HG02623 (cell line): ENCODE measurements around the gene YIPF3.
"Not testable (repeated sequence)": the region's sequence is repeated elsewhere in the genome, so short reads cannot be mapped to it uniquely, and the experiment has no call there.

Experiments
- ATAC-seq: cut with Tn5 transposase; IDR thresholded peaks from one replicate; pipeline ENCODE4 v1.9.1; 2021; ENCODE audit warnings: moderate library complexity; ENCODE audit not compliant: unreplicated experiment

Gene YIPF3

GRCh38 chr6:43516697-43517504, at the start of gene YIPF3, which contains the start of gene POLR1C:
Gene YIPF3 (minus strand): TSS chr6:43516926. CDS start chr6:43516807, 119 bp downstream.
Gene POLR1C (plus strand): TSS chr6:43517089. CDS start chr6:43517110, 21 bp downstream.
- peak; percentile 84 for ATAC-seq

- ATAC-seq, result no peak
These were observed 42.6 kb upstream of the YIPF3 start for GRCh38 chr6:43559328-43559727.

DNA sequence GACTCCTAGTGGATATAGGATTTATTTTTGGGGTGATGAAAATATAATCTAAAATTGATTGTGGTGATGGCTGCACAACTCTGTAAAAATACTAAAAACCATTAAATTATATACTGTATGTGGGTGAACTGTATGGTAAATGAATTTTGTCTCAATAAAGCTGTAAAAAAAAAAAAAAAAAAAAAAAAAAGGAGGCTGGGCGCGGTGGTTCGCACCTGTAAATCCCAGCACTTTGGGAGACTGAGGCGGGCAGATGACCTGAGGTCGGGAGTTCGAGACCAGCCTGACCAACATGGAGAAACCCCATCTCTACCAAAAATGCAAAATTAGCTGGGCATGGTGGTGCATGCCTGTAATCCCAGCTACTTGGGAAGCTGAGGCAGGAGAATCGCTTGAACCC, 40.9 kb upstream of the YIPF3 start:
- not testable (repeated sequence) for ATAC-seq

GRCh38 chr6:43547222-43547621, 30.5 kb upstream of the YIPF3 start:
- ATAC-seq, result no peak

- no peak for ATAC-seq
These were observed 27.7 kb upstream of the YIPF3 start for GRCh38 chr6:43544461-43544860.

DNA sequence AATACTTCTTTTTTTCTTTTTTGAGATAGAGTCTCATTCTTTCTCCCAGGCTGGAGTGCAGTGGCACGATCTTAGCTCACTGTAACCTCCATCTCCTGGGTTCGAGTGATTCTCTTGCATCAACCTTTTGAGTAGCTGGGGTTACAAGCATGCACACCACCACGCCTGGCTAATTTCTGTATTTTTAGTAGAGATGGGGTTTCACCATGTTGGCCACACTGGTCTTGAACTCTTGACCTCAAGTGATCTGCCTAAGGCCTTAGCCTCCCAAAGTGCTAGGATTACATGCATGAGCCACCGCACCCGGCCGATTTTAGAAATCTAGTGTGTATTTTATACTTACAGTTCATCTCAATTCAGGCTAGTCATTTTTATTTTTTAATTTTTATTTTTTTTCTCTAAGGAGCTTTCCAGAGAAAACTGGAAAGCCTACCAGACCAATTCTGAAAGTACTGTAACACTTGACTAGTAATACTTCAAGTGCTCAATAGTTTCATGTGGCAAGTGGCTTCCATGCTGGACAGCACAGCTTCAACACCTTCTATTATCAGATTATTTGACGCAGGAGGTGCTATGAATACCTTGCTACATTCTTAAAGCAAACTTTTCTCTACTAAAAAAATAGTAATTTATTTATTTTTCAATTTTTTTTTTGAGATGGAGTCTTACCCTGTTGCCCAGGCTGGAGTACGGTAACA, 25.2 kb upstream of the YIPF3 start:
- no peak for ATAC-seq

DNA sequence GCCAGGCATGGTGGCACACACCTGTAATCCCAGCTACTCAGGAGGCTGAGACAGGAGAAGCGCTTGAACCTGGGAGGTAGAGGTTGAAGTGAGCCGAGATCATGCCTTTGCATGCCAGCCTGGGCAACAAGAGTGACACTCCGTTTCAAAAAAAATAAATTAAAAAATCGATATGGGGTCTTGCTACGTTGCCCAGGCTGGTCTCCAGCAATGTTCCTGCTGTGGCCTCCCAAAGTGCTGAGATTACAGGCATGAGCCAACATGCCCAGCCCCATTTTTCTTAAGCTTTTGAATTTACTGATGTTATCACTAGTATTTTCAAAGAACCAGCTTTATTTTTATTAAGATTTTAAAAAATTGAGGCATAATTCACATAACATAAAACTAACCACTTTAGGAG, 23.8 kb upstream of the YIPF3 start:
- ATAC-seq, result no peak

DNA sequence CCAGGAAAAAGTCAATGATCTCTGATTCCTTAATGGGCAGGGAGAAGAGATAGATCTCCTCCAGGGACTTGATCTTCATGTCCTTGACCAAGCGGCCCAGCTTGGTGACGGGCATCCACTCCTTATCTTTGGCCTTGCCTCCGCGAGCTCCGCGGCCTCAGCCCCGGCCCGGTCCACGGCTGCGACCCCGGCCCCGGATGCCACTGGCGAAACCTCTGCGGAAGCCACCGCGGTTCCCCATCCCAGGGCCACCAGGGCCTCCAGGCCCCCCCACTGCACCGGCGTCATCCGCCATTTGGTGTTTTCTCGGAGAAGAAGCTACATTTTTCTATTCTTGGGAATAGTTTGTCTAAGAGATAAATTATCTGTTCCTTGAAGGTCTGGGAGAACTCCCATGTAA, 22.7 kb upstream of the YIPF3 start:
- ATAC-seq, result not testable (repeated sequence)

- not testable (repeated sequence) for ATAC-seq
These were observed 22.3 kb upstream of the YIPF3 start for GRCh38 chr6:43538986-43539385.

DNA sequence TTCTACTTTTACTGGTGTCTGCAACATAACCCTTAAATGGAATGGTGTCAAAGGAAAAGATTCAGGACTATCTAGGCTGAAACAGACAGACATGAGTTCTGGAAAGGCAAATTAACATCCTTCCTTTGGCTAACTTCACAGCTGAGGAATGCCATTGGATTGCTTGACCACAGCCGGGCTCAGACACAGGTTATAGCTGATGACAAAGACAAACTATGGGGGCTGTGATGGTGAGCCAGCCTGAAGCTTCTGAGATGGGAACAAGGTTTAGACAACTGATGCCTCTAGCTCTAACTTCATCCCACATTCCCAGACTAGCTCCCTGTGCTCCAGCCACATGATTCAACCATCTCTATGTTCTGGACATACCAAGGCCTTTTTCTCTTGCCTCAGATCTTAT, 15.5 kb upstream of the YIPF3 start:
- no peak for ATAC-seq

DNA sequence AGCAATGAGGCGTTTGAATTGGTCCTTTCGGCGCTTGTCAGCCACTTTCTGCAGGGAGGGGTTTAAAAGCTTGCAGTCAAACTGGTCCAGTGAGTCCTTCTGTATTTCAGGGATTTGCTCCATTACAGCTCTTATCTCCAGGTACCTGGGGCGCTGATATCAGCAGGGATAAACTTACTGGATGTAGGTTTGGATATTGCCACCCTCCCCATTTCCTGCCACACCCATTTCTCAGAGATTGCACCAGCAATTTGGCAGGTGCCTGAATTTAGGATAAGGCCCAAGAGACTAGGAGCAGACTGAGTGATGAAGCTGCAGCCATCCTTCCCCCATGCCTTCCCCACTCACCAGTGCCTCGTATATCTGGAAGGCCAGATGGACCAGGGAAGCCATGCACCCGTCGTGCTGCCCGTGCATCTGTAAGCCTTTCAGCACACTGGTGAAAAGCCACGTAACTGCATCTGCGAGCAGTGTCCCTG, 7.8 kb upstream of the YIPF3 start:
- ATAC-seq, result no peak

DNA sequence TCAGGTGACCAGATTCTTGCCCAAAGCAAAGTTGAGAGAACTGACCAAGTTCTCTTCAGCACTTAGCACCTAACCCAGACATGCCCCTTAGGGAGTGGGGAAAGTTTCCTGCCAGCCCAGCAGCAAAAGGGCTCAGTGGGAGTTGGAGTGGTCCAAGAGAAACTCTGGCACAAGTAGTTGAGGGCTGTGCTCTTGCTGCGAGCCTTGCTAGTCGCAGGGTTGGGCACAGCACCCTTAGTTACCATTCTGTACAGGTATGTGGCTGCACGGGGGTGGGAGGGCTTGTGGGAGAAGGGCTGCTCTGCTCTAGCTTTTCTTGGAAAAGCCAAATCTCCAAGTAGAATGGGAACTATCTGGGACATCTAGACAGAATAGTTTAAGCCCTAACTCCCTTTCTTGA, 6.6 kb upstream of the YIPF3 start:
- no peak for ATAC-seq

DNA sequence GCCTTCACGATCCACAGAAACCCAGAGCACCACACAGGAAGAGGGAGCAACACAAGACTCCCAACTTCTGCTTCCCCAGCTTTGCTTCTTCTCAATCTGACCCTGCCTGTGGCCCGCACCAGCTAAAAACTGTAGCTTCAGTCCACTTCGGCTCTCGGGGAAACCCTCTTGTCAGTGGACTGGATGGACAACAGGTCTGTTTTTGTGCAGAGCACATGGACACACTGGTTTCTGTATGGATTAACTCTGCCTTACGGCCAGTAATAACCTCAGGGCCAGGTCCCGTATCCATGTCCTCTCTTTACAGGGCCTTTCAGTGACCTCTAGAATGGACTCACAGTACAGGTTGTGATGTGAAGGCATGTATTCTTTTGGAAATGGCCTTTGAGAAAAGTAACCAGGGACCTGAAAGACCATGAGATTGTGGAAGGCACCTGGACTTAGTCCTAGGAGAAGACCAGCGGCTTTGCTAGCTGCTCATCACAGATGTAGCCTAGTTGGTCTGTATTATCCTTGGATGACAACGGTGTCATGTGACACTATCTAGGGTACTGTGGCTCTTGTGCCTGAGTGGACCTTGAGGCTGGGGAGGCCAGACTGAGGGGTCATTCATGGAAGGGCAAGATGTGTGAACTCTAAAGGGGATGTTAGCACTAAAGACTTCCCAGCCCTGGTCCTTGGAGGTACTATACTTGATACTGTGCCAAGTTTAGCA, 6.0 kb upstream of the YIPF3 start:
- ATAC-seq, result no peak

- no peak for ATAC-seq
These were observed 5.1 kb upstream of the YIPF3 start for GRCh38 chr6:43521836-43522235.

DNA sequence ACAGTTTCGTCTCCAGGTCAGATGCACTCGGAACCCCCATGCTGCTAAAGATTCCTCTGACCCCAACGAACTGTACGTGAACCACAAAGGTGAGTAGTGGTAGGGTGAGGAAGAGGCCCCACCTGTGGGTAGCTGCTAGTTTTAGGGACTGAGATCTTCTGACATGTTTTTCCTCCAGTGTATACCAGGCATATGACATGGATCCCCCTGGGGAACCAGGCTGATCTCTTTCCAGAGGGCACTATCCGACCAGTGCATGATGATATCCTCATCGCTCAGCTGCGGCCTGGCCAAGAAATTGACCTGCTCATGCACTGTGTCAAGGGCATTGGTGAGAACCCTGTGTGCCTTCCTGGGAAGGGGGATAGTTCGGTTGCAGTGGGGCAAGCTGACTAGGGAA, 3.4 kb upstream of the YIPF3 start:
- no peak for ATAC-seq

GRCh38 chr6:43517505-43518357, 1.0 kb upstream of the YIPF3 start:
- ATAC-seq, result no peak

- ATAC-seq, result peak; percentile 2
These were observed 394 bp downstream of the YIPF3 start for GRCh38 chr6:43516367-43516696.

GRCh38 chr6:43515808-43516207, 918 bp downstream of the YIPF3 start:
- ATAC-seq, result no peak

DNA sequence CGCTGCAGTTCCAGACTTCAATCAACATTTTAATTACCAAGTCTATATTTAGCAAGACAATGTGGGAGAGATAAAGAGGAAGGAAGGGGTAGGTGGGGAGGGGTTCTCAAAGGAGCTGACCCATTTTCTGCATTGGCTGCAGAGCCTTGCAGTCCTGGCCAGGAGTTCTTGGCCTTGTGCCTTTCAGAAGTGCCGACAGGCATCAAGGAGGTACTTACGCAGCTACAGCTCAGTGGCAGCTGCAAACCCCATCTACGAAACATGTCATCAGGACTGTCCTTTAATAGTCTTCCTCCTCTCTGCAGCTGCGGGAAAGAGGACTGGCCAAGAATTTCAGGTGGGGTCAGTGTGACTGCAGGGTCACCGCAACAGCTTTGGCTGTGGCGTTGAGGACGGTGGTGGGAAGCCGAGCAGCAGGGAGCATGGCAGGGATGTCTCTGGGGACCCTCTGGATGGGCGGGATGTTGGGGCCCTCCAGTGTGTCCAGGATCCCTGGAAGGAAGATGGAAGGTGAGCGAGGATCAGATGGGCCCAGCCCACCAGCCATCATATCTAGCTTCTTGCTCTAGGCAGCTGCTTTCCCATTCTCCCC, 4.8 kb downstream of the YIPF3 start:
- no peak for ATAC-seq

GRCh38 chr6:43510827-43511163, 5.9 kb downstream of the YIPF3 start:
- no peak for ATAC-seq
